HFFc6 (cell line): ENCODE data around the gene CMA1. TPM values are rescaled to one million over a fixed set of nuclear protein-coding genes. Genes with fewer than 3 reads are reported as not detected.

Experiments used
- DNase-seq: peaks from one replicate; pipeline ENCODE4 v3.0.0-alpha.2; 2018
- H3K27ac Mint-ChIP-seq: 2 replicates; pipeline ENCODE4 v1.8.0; 2020; ENCODE audit warnings: mild to moderate bottlenecking, mixed read lengths
- H3K27me3 Mint-ChIP-seq: 2 replicates; pipeline ENCODE4 v1.8.0; 2021; ENCODE audit warnings: mild to moderate bottlenecking, moderate library complexity, mixed read lengths; ENCODE audit not compliant: insufficient read depth
- H3K36me3 Mint-ChIP-seq: 2 replicates; pipeline ENCODE4 v1.8.0; 2021; ENCODE audit warnings: low read depth, mixed read lengths
- H3K4me1 Mint-ChIP-seq: 2 replicates; pipeline ENCODE4 v1.8.0; 2020; ENCODE audit warnings: low read depth, mixed read lengths
- H3K4me3 Mint-ChIP-seq: 2 replicates; pipeline ENCODE4 v1.8.0; 2020; ENCODE audit warnings: mild to moderate bottlenecking, moderate library complexity, mixed read lengths
- H3K9me3 Mint-ChIP-seq: 2 replicates; pipeline ENCODE4 v1.8.0; 2020; ENCODE audit warnings: mild to moderate bottlenecking, mixed read lengths
- total RNA-seq, 6 experiments: library from RNA; stranded (reverse); fragmentation: NEBNext Ultra II Directional; extraction: Animal tissue kit (Norgen Biotek cat#: 25700); gene quantifications; 2 replicates in 1 of 6; 3 replicates in 5 of 6; pipeline ENCODE4 v1.2.3, GENCODE V29; 2021
- TF ChIP-seq, protein P1 (sequence below): fragments of 200-600 bp; sonication (generic); IDR thresholded peaks from 2 replicates; pipeline ENCODE4 v1.5.0; 2021; ENCODE audit warnings: antibody characterized with exemption, mild to moderate bottlenecking

The CMA1 gene
- total RNA-seq, 6 experiments from 2014 or later = not detected

- Mint-ChIP-seq H3K9me3 (no peaks in the 10 kb centered on the region), H3K27me3 (no peaks in the 10 kb centered on the region; the same call in 1 of the 2 replicates), H3K36me3 (peaks cover 8% of the 10 kb centered on the region), H3K27ac (no peak overlapping the region), H3K4me1 (peaks cover 6% of the 10 kb centered on the region; the same call in 1 of the 2 replicates), H3K4me3 (no peak overlapping the region)
- no peak for DNase-seq
- TF ChIP-seq, protein P1, sequence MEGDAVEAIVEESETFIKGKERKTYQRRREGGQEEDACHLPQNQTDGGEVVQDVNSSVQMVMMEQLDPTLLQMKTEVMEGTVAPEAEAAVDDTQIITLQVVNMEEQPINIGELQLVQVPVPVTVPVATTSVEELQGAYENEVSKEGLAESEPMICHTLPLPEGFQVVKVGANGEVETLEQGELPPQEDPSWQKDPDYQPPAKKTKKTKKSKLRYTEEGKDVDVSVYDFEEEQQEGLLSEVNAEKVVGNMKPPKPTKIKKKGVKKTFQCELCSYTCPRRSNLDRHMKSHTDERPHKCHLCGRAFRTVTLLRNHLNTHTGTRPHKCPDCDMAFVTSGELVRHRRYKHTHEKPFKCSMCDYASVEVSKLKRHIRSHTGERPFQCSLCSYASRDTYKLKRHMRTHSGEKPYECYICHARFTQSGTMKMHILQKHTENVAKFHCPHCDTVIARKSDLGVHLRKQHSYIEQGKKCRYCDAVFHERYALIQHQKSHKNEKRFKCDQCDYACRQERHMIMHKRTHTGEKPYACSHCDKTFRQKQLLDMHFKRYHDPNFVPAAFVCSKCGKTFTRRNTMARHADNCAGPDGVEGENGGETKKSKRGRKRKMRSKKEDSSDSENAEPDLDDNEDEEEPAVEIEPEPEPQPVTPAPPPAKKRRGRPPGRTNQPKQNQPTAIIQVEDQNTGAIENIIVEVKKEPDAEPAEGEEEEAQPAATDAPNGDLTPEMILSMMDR = no peak
Measured at GRCh38 chr14:24459331-24459730, 48.7 kb downstream of the CMA1 start.

- peaks cover 6% of the 10 kb centered on the region; the same call in 1 of the 2 replicates for H3K4me1 Mint-ChIP-seq
- no peak overlapping the region for H3K4me3 Mint-ChIP-seq
- no peak overlapping the region for H3K27ac Mint-ChIP-seq
- no peak for DNase-seq
- peaks cover 14% of the 10 kb centered on the region for H3K36me3 Mint-ChIP-seq
- H3K9me3 Mint-ChIP-seq = peaks cover 4% of the 10 kb centered on the region; the same call in 1 of the 2 replicates
- TF ChIP-seq, protein P1 = no peak
- no peaks in the 10 kb centered on the region; the same call in 1 of the 2 replicates for H3K27me3 Mint-ChIP-seq
Measured at GRCh38 chr14:24458736-24459135, 49.3 kb downstream of the CMA1 start.

GRCh38 chr14:24456980-24457379, 51.1 kb downstream of the CMA1 start:
- no peak overlapping the region for H3K4me3 Mint-ChIP-seq
- no peak overlapping the region for H3K27ac Mint-ChIP-seq
- H3K36me3 Mint-ChIP-seq = peaks cover 22% of the 10 kb centered on the region
- H3K4me1 Mint-ChIP-seq = peaks cover 6% of the 10 kb centered on the region; the same call in 1 of the 2 replicates
- TF ChIP-seq, protein P1 = no peak
- no peak for DNase-seq
- H3K9me3 Mint-ChIP-seq = peaks cover 5% of the 10 kb centered on the region; the same call in 1 of the 2 replicates
- no peaks in the 10 kb centered on the region; the same call in 1 of the 2 replicates for H3K27me3 Mint-ChIP-seq

Other genes starting within 250 kb of the CMA1 start
- gene TGM1, start 245.1 kb downstream of the CMA1 start, total RNA-seq = 1 to 10 TPM in 5 of 6 experiments, under 1 TPM in 1; 0.97 to 2.9 (median 1.3) TPM
- 10 to 100 TPM; 25.4 to 31.4 (median 27.3) TPM for gene RABGGTA, start 236.7 kb downstream of the CMA1 start, total RNA-seq
- gene DHRS1, start 208.5 kb downstream of the CMA1 start, total RNA-seq = 10 to 100 TPM; 32.9 to 42.2 (median 39.1) TPM
- gene NOP9, start 208.4 kb downstream of the CMA1 start, total RNA-seq = 10 to 100 TPM; 25.4 to 31.1 (median 28.1) TPM
- under 1 TPM in 5 of 6 experiments, not detected in 1; 0.17 to 0.40 (median 0.20) TPM for gene CIDEB, start 200.3 kb downstream of the CMA1 start, total RNA-seq
- gene LTB4R2, start 198.1 kb downstream of the CMA1 start, total RNA-seq = 1 to 10 TPM; 2.2 to 3.0 (median 2.3) TPM
- 1 to 10 TPM; 1.5 to 2.9 (median 1.9) TPM for gene LTB4R, start 196.8 kb downstream of the CMA1 start, total RNA-seq
- gene ADCY4, start 173.2 kb downstream of the CMA1 start, total RNA-seq = under 1 TPM in 3 of 6 experiments, not detected in 3; 0.25 to 0.41 (median 0.34) TPM
- not detected for gene RIPK3, start 168.3 kb downstream of the CMA1 start, total RNA-seq
- gene NFATC4, start 140.1 kb downstream of the CMA1 start, total RNA-seq = 10 to 100 TPM; 73.4 to 81.9 (median 77.2) TPM
- gene NYNRIN, start 109.3 kb downstream of the CMA1 start, total RNA-seq = 1 to 10 TPM; 3.9 to 6.3 (median 4.1) TPM
- gene CBLN3, start 78.6 kb downstream of the CMA1 start, total RNA-seq = 1 to 10 TPM; 3.3 to 5.0 (median 3.9) TPM
- 10 to 100 TPM; 25.4 to 29.2 (median 28.0) TPM for gene KHNYN, start 78.3 kb downstream of the CMA1 start, total RNA-seq
- 10 to 100 TPM; 29.6 to 35.7 (median 31.6) TPM for gene SDR39U1, start 65.5 kb downstream of the CMA1 start, total RNA-seq
- not detected for gene CTSG, start 68.0 kb upstream of the CMA1 start, total RNA-seq
- gene GZMH, start 101.4 kb upstream of the CMA1 start, total RNA-seq = not detected
- not detected for gene GZMB, start 125.9 kb upstream of the CMA1 start, total RNA-seq